Spleen (tissue), 11 donors: ENCODE data around the gene SMG6. TPM values are rescaled to one million over a fixed set of nuclear protein-coding genes. Genes with fewer than 3 reads are reported as not detected.

ENCODE experiments used
- DNase-seq: peaks from one replicate; pipeline ENCODE4 v3.0.0-alpha.2; 2020
- H3K27ac ChIP-seq, 8 donors: fragments of 200-600 bp; sonication (generic) in 7 of 8; 1 replicate in 4 of 8; 2 replicates in 4 of 8; pipeline versions ENCODE4 v1.5.0 to v1.8.0; 2016 to 2021; ENCODE audit warnings: inconsistent platforms in 4 of 8, mild to moderate bottlenecking in 4 of 8, moderate library complexity in 1 of 8
- H3K27me3 ChIP-seq, 7 donors: fragments of 200-600 bp; sonication (generic) in 6 of 7; replicated peaks in 1 of 7; 1 replicate in 4 of 7; 2 replicates in 3 of 7; pipeline versions ENCODE4 v1.5.0 to v1.8.0; 2016 to 2021; ENCODE audit warnings: inconsistent platforms in 3 of 7, mild to moderate bottlenecking in 1 of 7
- H3K36me3 ChIP-seq, 6 donors: fragments of 200-600 bp; sonication (generic) in 5 of 6; 1 replicate in 4 of 6; 2 replicates in 2 of 6; pipeline versions ENCODE4 v1.5.0 to v1.8.0; 2016 to 2021; ENCODE audit warnings: inconsistent platforms in 2 of 6
- H3K4me1 ChIP-seq, 6 donors: fragments of 200-600 bp; sonication (generic) in 5 of 6; 1 replicate in 3 of 6; 2 replicates in 3 of 6; pipeline versions ENCODE4 v1.5.0 to v1.8.0; 2016 to 2021; ENCODE audit warnings: inconsistent platforms in 3 of 6
- H3K4me3 ChIP-seq, 8 donors: fragments of 200-600 bp; sonication (generic) in 7 of 8; 1 replicate in 4 of 8; 2 replicates in 4 of 8; pipeline versions ENCODE4 v1.5.0 to v1.8.0; 2016 to 2021; ENCODE audit warnings: inconsistent platforms in 4 of 8, mild to moderate bottlenecking in 4 of 8, moderate library complexity in 2 of 8
- H3K9me3 ChIP-seq, 8 donors: fragments of 200-600 bp; sonication (generic) in 7 of 8; 1 replicate in 4 of 8; 2 replicates in 4 of 8; pipeline versions ENCODE4 v1.5.0 to v1.8.0; 2016 to 2021; ENCODE audit warnings: inconsistent platforms in 4 of 8
- POLR2A ChIP-seq, 3 donors: fragments of 450-650 bp; IDR thresholded peaks; one replicate each; pipeline ENCODE4 v1.5.1; 2017; ENCODE audit warnings: antibody characterized with exemption in 3 of 3, mild to moderate bottlenecking in 1 of 3
- POLR2AphosphoS5 ChIP-seq, 3 donors: sonication (generic); formaldehyde crosslinking; IDR thresholded peaks; one replicate each; pipeline ENCODE4 v1.5.1; 2017; ENCODE audit warnings: antibody characterized with exemption in 3 of 3
- WGBS, 5 donors: extraction: QIAGEN DNeasy Blood & Tissue Kit in 3 of 5; methylation state at CpG; one replicate each; pipeline versions ENCODE4 v1.1.5 to v1.1.7; 2013 to 2018; 5-methylcytosine and 5-hydroxymethylcytosine counted together
- intact Hi-C: fragments of 100-400 bp; cut with DNase I; formaldehyde crosslinking; loops from one replicate; pipeline ENCODE4 v1.15.0; 2023; ENCODE audit warnings: low total_unique reads
- polyA plus RNA-seq, 3 donors: library from polyadenylated mRNA; stranded (reverse); fragments of 200-250 nt; gene quantifications; one replicate each; pipeline ENCODE4 v1.2.1, GENCODE V29; 2013
- total RNA-seq, 7 donors: library from RNA; depleted of rRNA in 3 of 7; stranded (reverse); fragments of >200 nt in 3 of 7; fragmentation: NEBNext Ultra II Directional in 4 of 7; extraction: Animal tissue kit (Norgen Biotek cat#: 25700) in 4 of 7; gene quantifications; one replicate each; pipeline versions ENCODE4 v1.1.0 to v1.2.1, GENCODE V29; 2016 to 2021
- TF ChIP-seq, protein P1 (sequence below), 11 experiments: fragments of 200-600 bp in 7 of 11; fragments of 450-650 bp in 4 of 11; sonication (generic) in 4 of 11; IDR thresholded peaks in 8 of 11; conservative IDR thresholded peaks in 3 of 11; 1 replicate in 7 of 11; 2 replicates in 4 of 11; pipeline versions ENCODE4 v1.4.0 to v1.8.0; 2016 to 2021; ENCODE audit warnings: antibody characterized with exemption in 11 of 11, inconsistent platforms in 4 of 11, mild to moderate bottlenecking in 1 of 11
- donor health status: healthy with polysubstance abuse.
- donor health status: DM: no; HTN: no; CAD: no; lungs with moderate emphysema.
- donor health status: DM: no; HTN: no; CAD: no.
- donor health status: Bipolar disorder and iron deficiency.
- donor health status: healthy.
- donor health status: DM: no; HTN: no; CAD: no.
- donor health status: DM: yes; HTN: yes; CAD: no.

The SMG6 gene
- total and polyA plus RNA-seq, 10 donors, result 9.7 to 44.2 (median 28.0) TPM

DNA sequence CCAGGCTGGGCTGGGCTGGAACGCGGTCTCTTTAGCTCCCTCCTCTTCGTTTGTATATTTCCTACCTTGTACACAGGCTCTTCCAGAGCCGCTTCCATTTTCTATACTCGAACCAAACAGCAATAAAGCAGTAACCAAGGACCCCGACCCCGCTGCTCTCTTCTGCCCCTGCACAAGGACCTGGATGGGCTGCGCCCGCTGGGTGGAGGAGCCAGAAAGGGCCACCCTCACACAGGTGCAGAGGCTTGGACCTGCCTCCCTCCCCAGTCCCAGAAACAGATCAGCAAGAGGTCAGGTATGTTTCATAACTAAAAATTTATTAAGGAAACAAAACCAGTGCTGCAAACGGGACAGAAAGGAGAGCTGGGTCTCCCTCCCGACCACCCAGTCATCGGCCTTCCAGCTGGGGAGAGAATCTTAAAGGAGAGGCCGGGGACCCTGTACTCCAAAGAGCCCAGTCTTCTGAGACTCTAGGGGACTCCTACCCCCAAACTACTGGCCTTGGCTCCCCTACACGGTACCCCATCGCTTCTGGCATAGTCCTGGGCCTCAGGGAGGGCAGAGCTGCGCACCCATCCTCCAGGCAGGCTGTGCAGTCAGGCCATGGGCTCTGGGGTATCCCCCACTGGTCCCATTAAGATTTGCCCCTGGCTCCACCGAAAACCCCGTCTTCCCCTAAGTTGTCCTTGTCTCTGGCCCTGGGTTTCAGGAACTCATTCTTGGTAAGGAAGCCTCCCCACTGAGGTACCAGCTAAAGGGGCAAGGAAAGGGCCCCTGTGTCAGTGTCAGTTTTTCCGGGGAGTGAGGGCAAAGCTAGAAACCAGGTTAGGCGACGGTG is 243.8 kb downstream of the SMG6 start:
- peaks cover 0 to 46% (median 16%) of the 10 kb centered on the region in 7 donors for H3K27me3 ChIP-seq
- peaks cover 0 to 76% (median 14%) of the 10 kb centered on the region in 6 donors for H3K36me3 ChIP-seq
- H3K4me1 ChIP-seq, result peaks cover 37 to 99% (median 79%) of the 10 kb centered on the region in 6 donors
- H3K27ac ChIP-seq, result peak overlapping the region; percentile 19 to 89 (median 86)
- TF ChIP-seq, protein P1, sequence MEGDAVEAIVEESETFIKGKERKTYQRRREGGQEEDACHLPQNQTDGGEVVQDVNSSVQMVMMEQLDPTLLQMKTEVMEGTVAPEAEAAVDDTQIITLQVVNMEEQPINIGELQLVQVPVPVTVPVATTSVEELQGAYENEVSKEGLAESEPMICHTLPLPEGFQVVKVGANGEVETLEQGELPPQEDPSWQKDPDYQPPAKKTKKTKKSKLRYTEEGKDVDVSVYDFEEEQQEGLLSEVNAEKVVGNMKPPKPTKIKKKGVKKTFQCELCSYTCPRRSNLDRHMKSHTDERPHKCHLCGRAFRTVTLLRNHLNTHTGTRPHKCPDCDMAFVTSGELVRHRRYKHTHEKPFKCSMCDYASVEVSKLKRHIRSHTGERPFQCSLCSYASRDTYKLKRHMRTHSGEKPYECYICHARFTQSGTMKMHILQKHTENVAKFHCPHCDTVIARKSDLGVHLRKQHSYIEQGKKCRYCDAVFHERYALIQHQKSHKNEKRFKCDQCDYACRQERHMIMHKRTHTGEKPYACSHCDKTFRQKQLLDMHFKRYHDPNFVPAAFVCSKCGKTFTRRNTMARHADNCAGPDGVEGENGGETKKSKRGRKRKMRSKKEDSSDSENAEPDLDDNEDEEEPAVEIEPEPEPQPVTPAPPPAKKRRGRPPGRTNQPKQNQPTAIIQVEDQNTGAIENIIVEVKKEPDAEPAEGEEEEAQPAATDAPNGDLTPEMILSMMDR (IDR thresholded peaks at IDR 0.05 in 8 of 11, conservative IDR thresholded peaks at IDR 0.05 in 3 of 11), result no peak
- no peak for TF ChIP-seq POLR2A (IDR thresholded peaks at IDR 0.05)
- no peak for TF ChIP-seq POLR2AphosphoS5 (IDR thresholded peaks at IDR 0.05)
- H3K4me3 ChIP-seq, result peak overlapping the region in 5 of 8 donors; percentile 40 to 78 (median 42)
- 50 to 61% (median 54%) methylated on average over 18 to 21 of the region's 21 CpGs for WGBS, 5 donors
- DNase-seq, result no peak
- no peaks in the 10 kb centered on the region for H3K9me3 ChIP-seq
- intact Hi-C loops, result loop anchor here (10.0 kb wide), 1 partner anchor 225 kb away; no protein-coding TSS in a partner anchor

DNA sequence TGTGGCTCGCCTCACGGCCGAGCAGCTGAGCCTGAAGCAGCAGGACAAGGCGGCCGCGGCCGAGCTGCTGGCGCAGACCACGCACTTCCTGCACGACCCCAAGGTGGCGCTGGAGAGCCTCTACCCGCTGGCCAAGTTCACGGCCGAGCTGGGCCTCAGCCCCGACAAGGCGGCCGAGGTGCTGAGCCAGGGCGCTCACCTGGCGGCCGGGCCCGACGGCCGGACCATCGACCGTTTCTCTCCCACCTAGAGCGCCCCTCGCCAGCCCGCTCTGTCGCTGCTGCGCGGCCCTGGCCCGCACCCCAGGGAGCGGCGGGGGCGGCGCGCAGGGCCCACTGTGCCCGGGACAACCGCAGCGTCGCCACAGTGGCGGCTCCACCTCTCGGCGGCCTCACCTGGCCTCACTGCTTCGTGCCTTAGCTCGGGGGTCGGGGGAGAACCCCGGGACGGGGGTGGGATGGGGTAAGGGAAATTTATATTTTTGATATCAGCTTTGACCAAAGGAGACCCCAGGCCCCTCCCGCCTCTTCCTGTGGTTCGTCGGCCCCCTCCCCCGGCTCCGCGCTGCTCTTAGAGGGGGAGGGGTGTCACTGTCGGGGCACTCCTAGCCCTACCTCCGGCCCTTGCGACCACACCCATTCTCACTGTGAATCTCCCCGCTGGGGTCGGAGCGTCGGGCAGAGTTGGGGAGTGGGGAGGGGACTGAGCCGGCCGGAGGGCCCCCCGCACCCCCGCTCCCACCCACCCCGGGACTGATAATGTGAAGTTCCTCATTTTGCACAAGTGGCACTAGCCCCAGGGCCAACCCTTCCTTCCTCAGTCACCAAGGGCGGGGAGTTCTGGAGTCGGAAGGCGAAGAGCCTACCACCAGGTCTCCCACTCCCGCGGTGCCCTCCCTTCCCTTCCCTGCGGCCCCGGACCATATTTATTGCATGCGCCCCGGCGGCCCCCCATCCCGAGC is 244.7 kb downstream of the SMG6 start:
- 14 to 27% (median 15%) methylated on average over 39 to 78 of the region's 78 CpGs for WGBS, 5 donors
- Histone ChIP-seq H3K4me3 (peak overlapping the region in 7 of 8 donors; percentile 26 to 78 (median 40)), H3K4me1 (peaks cover 38 to 99% (median 79%) of the 10 kb centered on the region in 6 donors), H3K27ac (peak overlapping the region; percentile 19 to 89 (median 86)), H3K27me3 (peaks cover 0 to 55% (median 20%) of the 10 kb centered on the region in 7 donors), H3K36me3 (peaks cover 0 to 67% (median 7%) of the 10 kb centered on the region in 6 donors), H3K9me3 (no peaks in the 10 kb centered on the region)
- DNase-seq, result peak; percentile 96
- TF ChIP-seq, protein P1 (IDR thresholded peaks at IDR 0.05 in 8 of 11, conservative IDR thresholded peaks at IDR 0.05 in 3 of 11), result peak; percentile 59 to 91 (median 80)
- peak; percentile 13 to 77 (median 48) for TF ChIP-seq POLR2AphosphoS5 (IDR thresholded peaks at IDR 0.05)
- no peak for TF ChIP-seq POLR2A (IDR thresholded peaks at IDR 0.05)
- intact Hi-C loops, result loop anchor here (10.0 kb wide), 1 partner anchor 226 kb away; no protein-coding TSS in a partner anchor

DNA sequence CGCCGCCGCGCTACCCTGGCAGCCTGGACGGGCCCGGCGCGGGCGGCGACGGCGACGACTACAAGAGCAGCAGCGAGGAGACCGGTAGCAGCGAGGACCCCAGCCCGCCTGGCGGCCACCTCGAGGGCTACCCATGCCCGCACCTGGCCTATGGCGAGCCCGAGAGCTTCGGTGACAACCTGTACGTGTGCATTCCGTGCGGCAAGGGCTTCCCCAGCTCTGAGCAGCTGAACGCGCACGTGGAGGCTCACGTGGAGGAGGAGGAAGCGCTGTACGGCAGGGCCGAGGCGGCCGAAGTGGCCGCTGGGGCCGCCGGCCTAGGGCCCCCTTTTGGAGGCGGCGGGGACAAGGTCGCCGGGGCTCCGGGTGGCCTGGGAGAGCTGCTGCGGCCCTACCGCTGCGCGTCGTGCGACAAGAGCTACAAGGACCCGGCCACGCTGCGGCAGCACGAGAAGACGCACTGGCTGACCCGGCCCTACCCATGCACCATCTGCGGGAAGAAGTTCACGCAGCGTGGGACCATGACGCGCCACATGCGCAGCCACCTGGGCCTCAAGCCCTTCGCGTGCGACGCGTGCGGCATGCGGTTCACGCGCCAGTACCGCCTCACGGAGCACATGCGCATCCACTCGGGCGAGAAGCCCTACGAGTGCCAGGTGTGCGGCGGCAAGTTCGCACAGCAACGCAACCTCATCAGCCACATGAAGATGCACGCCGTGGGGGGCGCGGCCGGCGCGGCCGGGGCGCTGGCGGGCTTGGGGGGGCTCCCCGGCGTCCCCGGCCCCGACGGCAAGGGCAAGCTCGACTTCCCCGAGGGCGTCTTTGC is 245.6 kb downstream of the SMG6 start:
- peaks cover 0 to 64% (median 26%) of the 10 kb centered on the region in 7 donors for H3K27me3 ChIP-seq
- whole genome bisulfite sequencing, 5 donors, result 44 to 53% (median 50%) methylated on average over 68 to 98 of the region's 98 CpGs
- peak overlapping the region; percentile 15 to 89 (median 86) for H3K27ac ChIP-seq

More for the DNA sequence above, 245.6 kb downstream of the SMG6 start:
- H3K36me3 ChIP-seq, result peaks cover 0 to 58% (median 7%) of the 10 kb centered on the region in 6 donors
- H3K9me3 ChIP-seq, result no peaks in the 10 kb centered on the region
- intact Hi-C loops, result loop anchor here (10.0 kb wide), 1 partner anchor 227 kb away; no protein-coding TSS in a partner anchor
- peak overlapping the region in 5 of 8 donors; percentile 40 to 78 (median 58) for H3K4me3 ChIP-seq
- TF ChIP-seq, protein P1 (IDR thresholded peaks at IDR 0.05 in 8 of 11, conservative IDR thresholded peaks at IDR 0.05 in 3 of 11), result no peak
- TF ChIP-seq POLR2A (IDR thresholded peaks at IDR 0.05) (no peak), POLR2AphosphoS5 (IDR thresholded peaks at IDR 0.05) (peak in 2 of 3 donors; percentile 36 to 63)
- H3K4me1 ChIP-seq, result peaks cover 47 to 99% (median 81%) of the 10 kb centered on the region in 6 donors
- DNase-seq, result peak; percentile 80
